ENCODE results near the gene BOLA3.

BOLA3 gene

DNA sequence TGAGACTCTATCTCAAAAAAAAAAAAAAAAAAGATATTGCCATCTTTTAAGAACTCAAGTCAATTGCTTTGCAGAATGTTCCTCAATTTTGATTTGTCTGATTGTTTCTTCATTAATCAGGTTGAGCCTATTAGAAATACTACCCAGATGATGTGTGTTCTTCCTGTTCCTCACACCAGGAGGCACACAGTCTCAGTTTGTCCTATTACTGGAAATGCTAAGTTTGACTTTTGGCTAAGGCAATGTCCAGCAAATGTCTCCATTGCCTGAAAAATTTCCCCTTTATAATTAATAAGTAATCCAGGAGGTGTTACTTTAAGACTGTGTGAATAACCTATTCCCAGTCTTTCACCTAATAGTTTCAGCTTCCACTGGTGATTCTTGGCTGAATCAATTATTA lies 28.4 kb downstream of the BOLA3 start:
- peaks cover 8% of the 10 kb centered on the region for H3K9me3 ChIP-seq (ENCODE audit: control insufficient read depth, low read depth, low read length)
- H3K27me3 ChIP-seq (ENCODE audit: control insufficient read depth, insufficient read depth, low read length), result peaks cover 21% of the 10 kb centered on the region
- no peaks in the 10 kb centered on the region for H3K36me3 ChIP-seq (ENCODE audit: control insufficient read depth, low read depth, low read length)
- no peak overlapping the region for H3K9ac ChIP-seq (ENCODE audit: low read length)
- no peak overlapping the region for H3K27ac ChIP-seq (ENCODE audit: low read length)
- no peak overlapping the region for H3K4me3 ChIP-seq (ENCODE audit: low read length)
- no peaks in the 10 kb centered on the region for H3K4me1 ChIP-seq (ENCODE audit: control insufficient read depth, low read depth, low read length)

GRCh38 chr2:74111380-74111779 lies 36.3 kb downstream of the BOLA3 start:
- H3K27ac ChIP-seq (ENCODE audit: low read length), result no peak overlapping the region
- H3K27me3 ChIP-seq (ENCODE audit: control insufficient read depth, insufficient read depth, low read length), result peaks cover 6% of the 10 kb centered on the region
- no peak overlapping the region for H3K9ac ChIP-seq (ENCODE audit: low read length)
- no peaks in the 10 kb centered on the region for H3K9me3 ChIP-seq (ENCODE audit: control insufficient read depth, low read depth, low read length)
- H3K4me3 ChIP-seq (ENCODE audit: low read length), result no peak overlapping the region
- no peaks in the 10 kb centered on the region for H3K36me3 ChIP-seq (ENCODE audit: control insufficient read depth, low read depth, low read length)
- H3K4me1 ChIP-seq (ENCODE audit: control insufficient read depth, low read depth, low read length), result peaks cover 13% of the 10 kb centered on the region

- no peak overlapping the region for H3K9ac ChIP-seq (ENCODE audit: low read length)
These were observed 37.2 kb downstream of the BOLA3 start for GRCh38 chr2:74110537-74110936.

DNA sequence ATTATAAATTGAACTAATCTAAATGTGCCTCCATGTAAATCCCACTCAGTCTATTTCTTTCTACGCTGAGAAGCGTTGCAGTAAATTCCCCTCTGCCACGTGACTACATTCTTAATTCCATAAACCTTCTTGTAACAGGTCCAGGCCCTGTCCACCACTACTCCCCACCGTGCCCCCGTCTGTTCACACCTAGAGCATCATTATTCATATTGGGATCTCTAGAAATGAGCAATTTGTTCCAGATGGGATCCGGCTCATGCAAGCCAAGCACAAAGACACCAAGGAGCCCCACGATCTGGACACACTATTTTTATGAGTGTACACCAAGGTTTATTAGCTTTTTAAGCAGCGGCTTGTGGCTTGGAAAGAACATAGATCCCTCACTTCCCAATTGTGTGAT lies 38.2 kb downstream of the BOLA3 start:
- Histone ChIP-seq H3K4me3 (ENCODE audit: low read length) (no peak overlapping the region), H3K9me3 (ENCODE audit: control insufficient read depth, low read depth, low read length) (no peaks in the 10 kb centered on the region), H3K27me3 (ENCODE audit: control insufficient read depth, insufficient read depth, low read length) (no peaks in the 10 kb centered on the region), H3K27ac (ENCODE audit: low read length) (no peak overlapping the region), H3K36me3 (ENCODE audit: control insufficient read depth, low read depth, low read length) (no peaks in the 10 kb centered on the region), H3K9ac (ENCODE audit: low read length) (no peak overlapping the region), H3K4me1 (ENCODE audit: control insufficient read depth, low read depth, low read length) (peaks cover 14% of the 10 kb centered on the region)

More at GRCh38 chr2:74110537-74110936, 37.2 kb downstream of the BOLA3 start:
- peaks cover 14% of the 10 kb centered on the region for H3K4me1 ChIP-seq (ENCODE audit: control insufficient read depth, low read depth, low read length)
- H3K4me3 ChIP-seq (ENCODE audit: low read length), result no peak overlapping the region
- H3K27me3 ChIP-seq (ENCODE audit: control insufficient read depth, insufficient read depth, low read length), result peaks cover 6% of the 10 kb centered on the region
- H3K27ac ChIP-seq (ENCODE audit: low read length), result no peak overlapping the region
- no peaks in the 10 kb centered on the region for H3K36me3 ChIP-seq (ENCODE audit: control insufficient read depth, low read depth, low read length)
- no peaks in the 10 kb centered on the region for H3K9me3 ChIP-seq (ENCODE audit: control insufficient read depth, low read depth, low read length)

DNA sequence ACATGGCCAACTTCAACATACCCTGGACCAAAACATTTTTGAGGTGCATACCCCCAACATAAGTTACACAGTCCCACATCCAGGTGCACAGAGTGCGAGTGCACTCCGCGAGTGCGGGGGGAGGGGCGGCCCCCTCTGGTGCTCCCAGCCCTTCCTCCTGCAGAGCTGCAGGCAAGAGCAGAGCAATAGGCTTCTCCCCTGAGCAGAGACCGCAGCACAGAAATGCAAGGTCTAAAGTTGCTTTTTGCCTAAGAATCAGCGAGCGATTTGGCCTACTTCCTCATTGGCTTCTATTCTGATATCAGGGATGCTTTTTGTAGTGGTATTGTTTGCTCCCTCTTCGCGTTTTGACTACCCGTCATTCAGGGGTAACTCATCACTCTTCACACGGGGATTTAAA lies 40.6 kb downstream of the BOLA3 start:
- no peak overlapping the region for H3K27ac ChIP-seq (ENCODE audit: low read length)
- H3K4me3 ChIP-seq (ENCODE audit: low read length), result peak overlapping the region; percentile 29
- no peak overlapping the region for H3K9ac ChIP-seq (ENCODE audit: low read length)
- peaks cover 14% of the 10 kb centered on the region for H3K4me1 ChIP-seq (ENCODE audit: control insufficient read depth, low read depth, low read length)
- no peaks in the 10 kb centered on the region for H3K36me3 ChIP-seq (ENCODE audit: control insufficient read depth, low read depth, low read length)
- no peaks in the 10 kb centered on the region for H3K27me3 ChIP-seq (ENCODE audit: control insufficient read depth, insufficient read depth, low read length)
- H3K9me3 ChIP-seq (ENCODE audit: control insufficient read depth, low read depth, low read length), result no peaks in the 10 kb centered on the region

DNA sequence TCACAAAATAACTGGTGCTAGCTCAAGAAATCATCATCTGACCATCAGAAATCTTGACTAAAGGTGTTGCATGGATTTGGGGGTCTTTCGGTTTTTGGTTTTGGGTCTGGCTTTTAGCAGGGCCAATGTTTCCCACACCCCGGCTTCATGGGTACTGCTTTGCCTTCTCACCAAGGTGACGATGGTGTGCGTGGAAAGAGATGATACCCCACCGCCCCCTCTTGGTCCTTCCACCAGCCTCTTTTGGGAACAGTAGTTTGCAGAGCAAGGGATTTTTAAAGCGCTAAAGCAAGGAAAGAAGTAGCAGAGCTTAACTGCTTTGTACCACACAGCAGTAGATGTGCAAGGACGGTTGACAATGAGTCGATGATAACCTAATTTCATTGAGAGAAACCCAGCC lies 42.3 kb downstream of the BOLA3 start:
- Histone ChIP-seq H3K27ac (ENCODE audit: low read length) (no peak overlapping the region), H3K36me3 (ENCODE audit: control insufficient read depth, low read depth, low read length) (peaks cover 5% of the 10 kb centered on the region), H3K27me3 (ENCODE audit: control insufficient read depth, insufficient read depth, low read length) (no peaks in the 10 kb centered on the region), H3K4me3 (ENCODE audit: low read length) (no peak overlapping the region), H3K9me3 (ENCODE audit: control insufficient read depth, low read depth, low read length) (no peaks in the 10 kb centered on the region), H3K9ac (ENCODE audit: low read length) (no peak overlapping the region), H3K4me1 (ENCODE audit: control insufficient read depth, low read depth, low read length) (peaks cover 14% of the 10 kb centered on the region)

GRCh38 chr2:74104839-74105238 lies 42.9 kb downstream of the BOLA3 start:
- Histone ChIP-seq H3K27me3 (ENCODE audit: control insufficient read depth, insufficient read depth, low read length) (no peaks in the 10 kb centered on the region), H3K4me1 (ENCODE audit: control insufficient read depth, low read depth, low read length) (peaks cover 14% of the 10 kb centered on the region), H3K9me3 (ENCODE audit: control insufficient read depth, low read depth, low read length) (no peaks in the 10 kb centered on the region), H3K9ac (ENCODE audit: low read length) (no peak overlapping the region), H3K36me3 (ENCODE audit: control insufficient read depth, low read depth, low read length) (peaks cover 10% of the 10 kb centered on the region), H3K27ac (ENCODE audit: low read length) (no peak overlapping the region), H3K4me3 (ENCODE audit: low read length) (no peak overlapping the region)

DNA sequence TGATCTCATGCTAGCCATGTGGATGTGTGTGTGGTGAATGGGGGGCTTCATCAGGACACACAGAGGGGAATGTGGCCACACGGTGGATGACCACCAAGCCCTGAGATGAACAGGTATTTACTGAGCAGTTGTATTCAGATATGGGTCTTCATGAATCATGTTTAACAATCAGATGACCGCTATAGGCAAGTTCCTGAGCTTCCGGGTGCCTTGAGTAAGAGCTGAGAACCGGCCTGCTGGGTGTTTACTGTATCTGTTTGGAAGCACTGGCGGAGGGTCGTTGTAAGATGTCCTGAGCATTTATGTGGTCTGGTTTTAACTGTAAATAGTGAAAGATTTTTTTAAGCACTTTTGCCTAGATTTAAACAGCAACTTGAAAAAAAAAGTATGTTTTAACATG lies 43.9 kb downstream of the BOLA3 start:
- Histone ChIP-seq H3K9me3 (ENCODE audit: control insufficient read depth, low read depth, low read length) (no peaks in the 10 kb centered on the region), H3K4me3 (ENCODE audit: low read length) (no peak overlapping the region), H3K9ac (ENCODE audit: low read length) (no peak overlapping the region), H3K4me1 (ENCODE audit: control insufficient read depth, low read depth, low read length) (peaks cover 14% of the 10 kb centered on the region), H3K27ac (ENCODE audit: low read length) (no peak overlapping the region), H3K27me3 (ENCODE audit: control insufficient read depth, insufficient read depth, low read length) (no peaks in the 10 kb centered on the region), H3K36me3 (ENCODE audit: control insufficient read depth, low read depth, low read length) (peaks cover 14% of the 10 kb centered on the region)

GRCh38 chr2:74102516-74102915 lies 45.2 kb downstream of the BOLA3 start:
- no peak overlapping the region for H3K27ac ChIP-seq (ENCODE audit: low read length)
- peaks cover 13% of the 10 kb centered on the region for H3K4me1 ChIP-seq (ENCODE audit: control insufficient read depth, low read depth, low read length)
- H3K4me3 ChIP-seq (ENCODE audit: low read length), result no peak overlapping the region
- H3K9me3 ChIP-seq (ENCODE audit: control insufficient read depth, low read depth, low read length), result no peaks in the 10 kb centered on the region
- H3K36me3 ChIP-seq (ENCODE audit: control insufficient read depth, low read depth, low read length), result peaks cover 14% of the 10 kb centered on the region
- H3K27me3 ChIP-seq (ENCODE audit: control insufficient read depth, insufficient read depth, low read length), result no peaks in the 10 kb centered on the region
- no peak overlapping the region for H3K9ac ChIP-seq (ENCODE audit: low read length)

DNA sequence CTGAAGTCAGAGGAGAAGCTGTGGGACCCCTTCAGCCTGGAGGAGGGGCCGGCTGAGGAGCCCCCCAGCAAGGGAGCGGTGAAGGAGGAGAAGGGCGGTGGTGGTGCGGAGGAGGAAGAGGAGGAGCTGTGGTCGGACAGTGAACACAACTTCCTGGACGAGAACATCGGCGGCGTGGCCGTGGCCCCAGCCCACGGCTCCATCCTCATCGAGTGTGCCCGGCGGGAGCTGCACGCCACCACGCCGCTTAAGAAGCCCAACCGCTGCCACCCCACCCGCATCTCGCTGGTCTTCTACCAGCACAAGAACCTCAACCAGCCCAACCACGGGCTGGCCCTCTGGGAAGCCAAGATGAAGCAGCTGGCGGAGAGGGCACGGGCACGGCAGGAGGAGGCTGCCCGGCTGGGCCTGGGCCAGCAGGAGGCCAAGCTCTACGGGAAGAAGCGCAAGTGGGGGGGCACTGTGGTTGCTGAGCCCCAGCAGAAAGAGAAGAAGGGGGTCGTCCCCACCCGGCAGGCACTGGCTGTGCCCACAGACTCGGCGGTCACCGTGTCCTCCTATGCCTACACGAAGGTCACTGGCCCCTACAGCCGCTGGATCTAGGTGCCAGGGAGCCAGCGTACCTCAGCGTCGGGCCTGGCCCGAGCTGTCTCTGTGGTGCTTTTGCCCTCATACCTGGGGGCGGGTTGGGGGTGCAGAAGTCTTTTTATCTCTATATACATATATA lies 46.0 kb downstream of the BOLA3 start:
- Histone ChIP-seq H3K9ac (ENCODE audit: low read length) (no peak overlapping the region), H3K27me3 (ENCODE audit: control insufficient read depth, insufficient read depth, low read length) (no peaks in the 10 kb centered on the region), H3K4me3 (ENCODE audit: low read length) (no peak overlapping the region), H3K27ac (ENCODE audit: low read length) (no peak overlapping the region), H3K4me1 (ENCODE audit: control insufficient read depth, low read depth, low read length) (peaks cover 5% of the 10 kb centered on the region), H3K36me3 (ENCODE audit: control insufficient read depth, low read depth, low read length) (peaks cover 14% of the 10 kb centered on the region), H3K9me3 (ENCODE audit: control insufficient read depth, low read depth, low read length) (no peaks in the 10 kb centered on the region)

DNA sequence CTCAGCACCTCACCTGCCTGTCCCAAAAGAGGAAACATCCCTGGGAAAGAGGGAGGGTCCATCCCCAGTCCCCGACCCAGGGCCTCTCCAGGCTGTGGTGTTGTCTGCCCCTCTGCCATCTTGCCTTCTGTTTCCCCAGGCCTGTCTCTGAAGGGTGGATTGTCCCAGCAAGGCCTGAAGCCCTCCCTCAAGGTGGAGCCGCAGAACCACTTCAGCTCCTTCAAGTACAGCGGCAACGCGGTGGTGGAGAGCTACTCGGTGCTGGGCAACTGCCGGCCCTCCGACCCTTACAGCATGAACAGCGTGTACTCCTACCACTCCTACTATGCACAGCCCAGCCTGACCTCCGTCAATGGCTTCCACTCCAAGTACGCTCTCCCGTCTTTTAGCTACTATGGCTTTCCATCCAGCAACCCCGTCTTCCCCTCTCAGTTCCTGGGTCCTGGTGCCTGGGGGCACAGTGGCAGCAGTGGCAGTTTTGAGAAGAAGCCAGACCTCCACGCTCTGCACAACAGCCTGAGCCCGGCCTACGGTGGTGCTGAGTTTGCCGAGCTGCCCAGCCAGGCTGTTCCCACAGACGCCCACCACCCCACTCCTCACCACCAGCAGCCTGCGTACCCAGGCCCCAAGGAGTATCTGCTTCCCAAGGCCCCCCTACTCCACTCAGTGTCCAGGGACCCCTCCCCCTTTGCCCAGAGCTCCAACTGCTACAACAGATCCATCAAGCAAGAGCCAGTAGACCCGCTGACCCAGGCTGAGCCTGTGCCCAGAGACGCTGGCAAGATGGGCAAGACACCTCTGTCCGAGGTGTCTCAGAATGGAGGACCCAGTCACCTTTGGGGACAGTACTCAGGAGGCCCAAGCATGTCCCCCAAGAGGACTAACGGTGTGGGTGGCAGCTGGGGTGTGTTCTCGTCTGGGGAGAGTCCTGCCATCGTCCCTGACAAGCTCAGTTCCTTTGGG lies 47.2 kb downstream of the BOLA3 start:
- no peak overlapping the region for H3K4me3 ChIP-seq (ENCODE audit: low read length)
- no peak overlapping the region for H3K9ac ChIP-seq (ENCODE audit: low read length)
- H3K27me3 ChIP-seq (ENCODE audit: control insufficient read depth, insufficient read depth, low read length), result no peaks in the 10 kb centered on the region
- H3K4me1 ChIP-seq (ENCODE audit: control insufficient read depth, low read depth, low read length), result no peaks in the 10 kb centered on the region
- no peaks in the 10 kb centered on the region for H3K9me3 ChIP-seq (ENCODE audit: control insufficient read depth, low read depth, low read length)
- H3K27ac ChIP-seq (ENCODE audit: low read length), result no peak overlapping the region
- H3K36me3 ChIP-seq (ENCODE audit: control insufficient read depth, low read depth, low read length), result peaks cover 14% of the 10 kb centered on the region
